GM21390 (cell line): ENCODE measurements around the gene ILF2.
"Not testable (repeated sequence)": the region's sequence is repeated elsewhere in the genome, so short reads cannot be mapped to it uniquely, and the experiment has no call there.

Experiments used
- ATAC-seq: cut with Tn5 transposase; IDR thresholded peaks from one replicate; pipeline ENCODE4 v1.9.1; 2021; ENCODE audit not compliant: unreplicated experiment

The ILF2 gene

GRCh38 chr1:153649863-153650235, 20.9 kb downstream of the ILF2 start:
- ATAC-seq: no peak

GRCh38 chr1:153649137-153649862, 21.5 kb downstream of the ILF2 start:
- no peak for ATAC-seq

GRCh38 chr1:153648000-153648643, 22.7 kb downstream of the ILF2 start:
- ATAC-seq: no peak

GRCh38 chr1:153647346-153647714, 23.5 kb downstream of the ILF2 start:
- no peak for ATAC-seq

GRCh38 chr1:153646672-153647345, 24.0 kb downstream of the ILF2 start:
- no peak for ATAC-seq

- no peak for ATAC-seq
These were observed 27.0 kb downstream of the ILF2 start for GRCh38 chr1:153643816-153644215.

GRCh38 chr1:153643100-153643499, 27.7 kb downstream of the ILF2 start:
- no peak for ATAC-seq

GRCh38 chr1:153642161-153642560, 28.6 kb downstream of the ILF2 start:
- ATAC-seq: no peak

- ATAC-seq: no peak
These were observed 29.9 kb downstream of the ILF2 start for GRCh38 chr1:153640861-153641260.

GRCh38 chr1:153640213-153640612, 30.6 kb downstream of the ILF2 start:
- ATAC-seq: not testable (repeated sequence)

GRCh38 chr1:153639280-153639679, 31.5 kb downstream of the ILF2 start:
- no peak for ATAC-seq

- no peak for ATAC-seq
These were observed 32.5 kb downstream of the ILF2 start for GRCh38 chr1:153638261-153638660.

GRCh38 chr1:153636312-153636711, 34.5 kb downstream of the ILF2 start:
- ATAC-seq: no peak

GRCh38 chr1:153635872-153636271, 34.9 kb downstream of the ILF2 start:
- no peak for ATAC-seq

GRCh38 chr1:153633754-153634665, 36.8 kb downstream of the ILF2 start, which contains the start of gene CHTOP:
TSS of gene CHTOP (plus strand) at chr1:153634066. CDS start at chr1:153636589, 2,523 bp downstream.
- peak; percentile 86 for ATAC-seq

- no peak for ATAC-seq
These were observed 37.5 kb downstream of the ILF2 start for GRCh38 chr1:153633161-153633753.

- ATAC-seq: no peak
These were observed 39.5 kb downstream of the ILF2 start for GRCh38 chr1:153631047-153632022.

- ATAC-seq: no peak
These were observed 40.4 kb downstream of the ILF2 start for GRCh38 chr1:153630384-153630783.

GRCh38 chr1:153629971-153630370, 40.8 kb downstream of the ILF2 start:
- no peak for ATAC-seq

GRCh38 chr1:153629343-153629665, 41.5 kb downstream of the ILF2 start:
- ATAC-seq: no peak
